Neuron (in vitro differentiated cells): ENCODE results near the gene FRMD5.

ENCODE experiments used
- H2AFZ ChIP-seq: one replicate; pipeline ENCODE4 v1.6.1; 2013; ENCODE audit warnings: low read depth, mild to moderate bottlenecking, inconsistent platforms, low read length, moderate library complexity
- H3K27me3 ChIP-seq: one replicate; pipeline ENCODE4 v1.6.1; 2013; ENCODE audit warnings: low read length; ENCODE audit not compliant: insufficient read depth
- H3K36me3 ChIP-seq: one replicate; pipeline ENCODE4 v1.6.1; 2013; ENCODE audit warnings: low read length; ENCODE audit not compliant: insufficient read depth
- H3K4me1 ChIP-seq: one replicate; pipeline ENCODE4 v1.6.1; 2013; ENCODE audit warnings: low read length; ENCODE audit not compliant: insufficient read depth
- H3K4me3 ChIP-seq: 2 replicates; pipeline ENCODE4 v1.5.1; 2013; ENCODE audit warnings: mild to moderate bottlenecking, low read length, moderate library complexity
- H3K9me3 ChIP-seq: one replicate; pipeline ENCODE4 v1.6.1; 2013; ENCODE audit warnings: low read length

The FRMD5 gene

GRCh38 chr15:44153352-44153751, 41.7 kb downstream of the FRMD5 start:
- no peaks in the 10 kb centered on the region for H3K9me3 ChIP-seq
- peaks cover 5% of the 10 kb centered on the region for H3K4me1 ChIP-seq
- H3K27me3 ChIP-seq, result no peaks in the 10 kb centered on the region
- no peak overlapping the region for H2AFZ ChIP-seq
- H3K4me3 ChIP-seq, result no peak overlapping the region
- H3K36me3 ChIP-seq, result no peaks in the 10 kb centered on the region

DNA sequence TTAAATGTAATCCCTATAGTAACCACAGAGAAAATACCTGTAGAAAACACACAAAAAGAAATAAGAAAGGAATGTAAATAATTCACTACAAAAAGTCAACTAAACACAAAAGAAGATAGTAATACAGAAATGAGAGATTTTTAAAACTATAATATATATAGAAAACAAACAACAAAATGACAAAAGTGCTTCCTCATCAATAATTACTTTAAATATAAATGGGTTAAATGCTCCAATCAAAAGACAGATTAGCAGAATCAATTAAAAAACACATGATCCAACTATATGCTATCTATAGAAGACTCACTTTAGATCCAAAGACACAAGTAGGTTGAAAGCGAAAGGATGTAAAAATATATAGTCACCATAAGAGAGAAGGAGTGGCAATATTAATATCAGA, 45.8 kb downstream of the FRMD5 start:
- Histone ChIP-seq H3K4me3 (no peak overlapping the region), H3K9me3 (no peaks in the 10 kb centered on the region), H3K4me1 (no peaks in the 10 kb centered on the region), H2AFZ (no peak overlapping the region), H3K36me3 (no peaks in the 10 kb centered on the region), H3K27me3 (no peaks in the 10 kb centered on the region)

GRCh38 chr15:44148580-44148979, 46.5 kb downstream of the FRMD5 start:
- no peaks in the 10 kb centered on the region for H3K4me1 ChIP-seq
- H2AFZ ChIP-seq, result no peak overlapping the region
- no peaks in the 10 kb centered on the region for H3K27me3 ChIP-seq
- no peak overlapping the region for H3K4me3 ChIP-seq
- H3K36me3 ChIP-seq, result no peaks in the 10 kb centered on the region
- H3K9me3 ChIP-seq, result no peaks in the 10 kb centered on the region

GRCh38 chr15:44147636-44148035, 47.4 kb downstream of the FRMD5 start:
- Histone ChIP-seq H3K4me3 (no peak overlapping the region), H3K27me3 (no peaks in the 10 kb centered on the region), H2AFZ (no peak overlapping the region), H3K4me1 (no peaks in the 10 kb centered on the region), H3K9me3 (no peaks in the 10 kb centered on the region), H3K36me3 (no peaks in the 10 kb centered on the region)

DNA sequence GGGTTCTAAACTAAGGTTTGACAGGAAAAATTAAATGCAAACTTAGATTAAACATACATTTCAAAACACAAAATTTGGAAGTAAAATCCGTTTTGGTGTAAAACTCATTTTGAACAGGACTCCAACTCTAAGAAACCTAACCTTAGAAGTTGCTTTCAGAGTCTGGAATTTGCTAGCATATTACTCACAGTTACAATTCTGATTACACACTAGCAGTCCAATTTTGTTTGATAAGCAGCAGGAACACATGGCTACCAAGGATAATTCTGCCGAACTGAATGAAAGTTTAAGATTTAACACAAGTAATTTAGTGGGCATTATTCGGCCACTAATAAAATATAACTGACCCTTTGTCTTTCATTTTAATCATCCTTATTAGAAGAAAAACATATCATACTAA, 49.6 kb downstream of the FRMD5 start:
- H2AFZ ChIP-seq, result no peak overlapping the region
- H3K27me3 ChIP-seq, result no peaks in the 10 kb centered on the region
- H3K4me3 ChIP-seq, result no peak overlapping the region
- no peaks in the 10 kb centered on the region for H3K9me3 ChIP-seq
- H3K36me3 ChIP-seq, result no peaks in the 10 kb centered on the region
- no peaks in the 10 kb centered on the region for H3K4me1 ChIP-seq

- Histone ChIP-seq H3K4me3 (no peak overlapping the region), H3K36me3 (no peaks in the 10 kb centered on the region), H3K9me3 (no peaks in the 10 kb centered on the region), H3K4me1 (no peaks in the 10 kb centered on the region), H2AFZ (no peak overlapping the region), H3K27me3 (no peaks in the 10 kb centered on the region)
Observed at GRCh38 chr15:44144992-44145391, 50.1 kb downstream of the FRMD5 start.

GRCh38 chr15:44144184-44144583, 50.9 kb downstream of the FRMD5 start:
- Histone ChIP-seq H2AFZ (no peak overlapping the region), H3K4me3 (no peak overlapping the region), H3K4me1 (no peaks in the 10 kb centered on the region), H3K36me3 (no peaks in the 10 kb centered on the region), H3K9me3 (no peaks in the 10 kb centered on the region), H3K27me3 (no peaks in the 10 kb centered on the region)

DNA sequence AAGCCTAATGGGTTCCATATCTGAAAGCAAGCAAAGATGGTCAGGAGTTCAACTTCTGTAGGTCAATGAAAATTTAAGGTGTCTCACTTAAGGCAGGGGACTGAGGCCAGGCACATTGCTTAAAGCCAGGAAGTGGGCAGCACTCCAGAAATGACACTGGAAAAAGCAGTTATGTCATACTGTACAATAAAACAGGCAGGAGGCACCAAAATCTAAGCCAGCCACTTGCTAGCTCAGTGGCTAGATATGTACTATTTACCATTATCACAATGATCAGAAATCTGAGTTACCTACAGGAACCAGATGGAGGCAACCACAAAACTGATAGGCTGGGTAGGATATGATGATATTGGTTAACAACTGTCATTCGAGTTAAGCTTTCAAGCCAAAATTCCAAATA, 57.3 kb downstream of the FRMD5 start:
- H2AFZ ChIP-seq, result no peak overlapping the region
- H3K27me3 ChIP-seq, result no peaks in the 10 kb centered on the region
- no peak overlapping the region for H3K4me3 ChIP-seq
- H3K36me3 ChIP-seq, result no peaks in the 10 kb centered on the region
- H3K4me1 ChIP-seq, result no peaks in the 10 kb centered on the region
- H3K9me3 ChIP-seq, result no peaks in the 10 kb centered on the region

DNA sequence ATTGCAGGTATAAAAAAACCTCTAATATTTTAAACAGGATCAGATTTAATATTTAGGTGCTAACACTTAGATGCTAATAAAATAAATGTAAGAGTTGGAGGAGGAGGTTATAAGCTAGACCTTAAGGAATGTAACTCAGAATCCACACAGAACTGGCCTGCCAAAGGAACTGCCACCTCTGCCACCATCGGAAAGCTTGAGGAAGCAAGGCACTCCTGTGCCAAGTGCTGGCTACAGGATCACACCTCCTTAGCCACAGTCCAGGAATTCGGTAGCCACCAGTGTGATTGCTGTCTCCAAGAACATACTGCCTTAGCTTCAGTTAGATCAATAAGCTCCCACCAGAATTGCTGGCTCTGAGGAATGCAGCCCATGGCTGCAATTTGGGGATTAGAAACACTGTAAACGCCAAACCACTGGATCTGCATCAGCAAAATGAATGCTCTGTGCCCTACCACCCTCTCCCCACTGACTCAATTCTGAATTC, 58.0 kb downstream of the FRMD5 start:
- peaks cover 1% of the 10 kb centered on the region for H3K9me3 ChIP-seq
- H2AFZ ChIP-seq, result no peak overlapping the region
- H3K4me1 ChIP-seq, result no peaks in the 10 kb centered on the region
- H3K27me3 ChIP-seq, result no peaks in the 10 kb centered on the region
- H3K36me3 ChIP-seq, result no peaks in the 10 kb centered on the region
- no peak overlapping the region for H3K4me3 ChIP-seq

DNA sequence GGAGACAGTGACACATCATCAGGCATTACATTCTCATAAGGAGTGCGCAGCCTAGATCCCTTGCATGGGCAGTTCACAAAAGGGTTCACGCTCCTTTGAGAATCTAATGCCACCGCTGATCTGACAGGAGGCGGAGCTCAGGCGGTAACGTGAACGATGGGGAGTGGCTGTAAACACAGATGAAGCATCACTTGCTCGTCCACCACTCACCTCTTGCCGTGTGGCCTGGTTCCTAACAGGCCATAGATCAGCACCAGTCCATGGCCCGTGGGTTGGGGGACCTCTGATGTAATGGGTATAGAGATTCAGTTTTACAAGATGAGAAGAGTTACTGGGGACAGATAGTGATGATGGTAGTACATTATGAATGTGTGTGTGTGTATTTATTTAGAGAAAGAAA, 63.0 kb downstream of the FRMD5 start:
- Histone ChIP-seq H3K36me3 (no peaks in the 10 kb centered on the region), H3K27me3 (no peaks in the 10 kb centered on the region), H3K9me3 (peaks cover 2% of the 10 kb centered on the region), H2AFZ (no peak overlapping the region), H3K4me3 (no peak overlapping the region), H3K4me1 (no peaks in the 10 kb centered on the region)

- Histone ChIP-seq H3K36me3 (no peaks in the 10 kb centered on the region), H2AFZ (no peak overlapping the region), H3K4me3 (no peak overlapping the region), H3K27me3 (no peaks in the 10 kb centered on the region), H3K4me1 (no peaks in the 10 kb centered on the region), H3K9me3 (peaks cover 2% of the 10 kb centered on the region)
Observed at GRCh38 chr15:44130778-44131177, 64.3 kb downstream of the FRMD5 start.

- no peak overlapping the region for H2AFZ ChIP-seq
- H3K4me3 ChIP-seq, result no peak overlapping the region
- no peaks in the 10 kb centered on the region for H3K27me3 ChIP-seq
- H3K36me3 ChIP-seq, result no peaks in the 10 kb centered on the region
- no peaks in the 10 kb centered on the region for H3K4me1 ChIP-seq
- H3K9me3 ChIP-seq, result peaks cover 2% of the 10 kb centered on the region
Observed at GRCh38 chr15:44129911-44130310, 65.2 kb downstream of the FRMD5 start.

DNA sequence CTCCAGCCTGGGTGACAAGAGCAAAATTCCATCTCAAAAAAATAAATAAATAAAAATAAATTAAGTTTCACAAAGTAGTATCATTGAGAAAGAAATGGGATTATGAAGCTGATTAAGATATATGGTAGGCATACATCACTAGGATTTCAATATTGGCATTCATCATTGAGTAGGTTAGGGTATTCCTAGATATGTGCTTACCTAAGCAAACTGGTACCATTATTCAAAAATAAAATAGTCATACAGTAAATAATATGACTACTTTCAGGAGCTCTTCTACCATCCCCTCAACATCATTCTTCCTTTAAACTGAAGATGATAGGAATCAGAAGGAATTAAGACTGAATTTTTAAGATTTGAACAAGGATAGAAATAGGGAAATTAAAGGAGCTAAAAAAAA, 66.6 kb downstream of the FRMD5 start:
- H3K9me3 ChIP-seq, result peaks cover 2% of the 10 kb centered on the region
- H3K4me1 ChIP-seq, result no peaks in the 10 kb centered on the region
- H2AFZ ChIP-seq, result no peak overlapping the region
- H3K36me3 ChIP-seq, result no peaks in the 10 kb centered on the region
- H3K27me3 ChIP-seq, result no peaks in the 10 kb centered on the region
- H3K4me3 ChIP-seq, result no peak overlapping the region

DNA sequence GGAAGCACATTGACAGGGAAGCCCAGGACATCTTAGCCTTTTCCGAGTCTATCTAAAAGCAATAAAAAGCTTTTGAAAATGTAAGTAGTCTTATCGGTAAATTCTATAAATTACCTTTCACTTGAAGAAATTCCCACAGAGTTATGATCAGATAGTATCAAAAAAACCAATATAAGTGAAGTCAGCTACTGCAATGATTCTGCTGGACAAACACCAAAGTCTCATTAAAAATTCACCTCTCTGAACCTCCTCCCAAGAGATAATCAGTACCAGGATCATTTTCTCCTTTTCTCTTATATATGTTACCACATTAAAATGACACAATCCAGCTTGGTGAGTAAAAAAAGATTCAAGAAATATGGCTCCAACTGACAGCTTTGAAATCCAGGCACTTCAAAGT, 69.2 kb downstream of the FRMD5 start:
- Histone ChIP-seq H3K27me3 (no peaks in the 10 kb centered on the region), H3K36me3 (no peaks in the 10 kb centered on the region), H2AFZ (no peak overlapping the region), H3K9me3 (no peaks in the 10 kb centered on the region), H3K4me3 (no peak overlapping the region), H3K4me1 (no peaks in the 10 kb centered on the region)
